ENCODE results near the gene SEC31B. TPM values are rescaled to one million over a fixed set of nuclear protein-coding genes. Genes with fewer than 3 reads are reported as not detected.

SEC31B gene
- total RNA-seq, 6 experiments from 2014 or later = 2.3 to 4.1 (median 2.5) TPM

DNA sequence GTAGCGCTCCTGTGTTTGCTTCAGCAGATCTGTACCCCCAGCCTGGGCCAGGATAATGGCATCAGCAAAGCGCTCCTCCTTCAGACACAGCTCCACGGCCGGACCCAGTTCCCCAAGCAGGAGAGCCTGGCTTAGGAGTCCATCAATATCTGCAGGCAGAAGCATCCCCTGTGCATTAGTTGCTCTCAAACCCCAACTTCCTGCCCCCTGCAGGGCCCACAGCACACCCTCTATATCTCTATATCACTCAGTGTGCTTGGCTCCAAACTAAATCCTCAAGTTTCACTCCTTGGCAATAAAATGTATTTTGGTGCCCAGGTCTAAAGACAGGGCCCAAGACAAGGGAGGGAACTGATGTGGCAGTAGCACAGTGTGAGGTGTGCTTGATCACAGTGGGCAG is 21.6 kb downstream of the SEC31B start:
- Mint-ChIP-seq H3K4me1 (ENCODE audit: low read depth) (peaks cover 19% of the 10 kb centered on the region), H3K4me3 (no peak overlapping the region), H3K27me3 (ENCODE audit: insufficient read depth) (peaks cover 2% of the 10 kb centered on the region), H3K36me3 (ENCODE audit: low read depth) (peaks cover 20% of the 10 kb centered on the region), H3K27ac (no peak overlapping the region), H3K9me3 (no peaks in the 10 kb centered on the region)
- TF ChIP-seq, protein P1, sequence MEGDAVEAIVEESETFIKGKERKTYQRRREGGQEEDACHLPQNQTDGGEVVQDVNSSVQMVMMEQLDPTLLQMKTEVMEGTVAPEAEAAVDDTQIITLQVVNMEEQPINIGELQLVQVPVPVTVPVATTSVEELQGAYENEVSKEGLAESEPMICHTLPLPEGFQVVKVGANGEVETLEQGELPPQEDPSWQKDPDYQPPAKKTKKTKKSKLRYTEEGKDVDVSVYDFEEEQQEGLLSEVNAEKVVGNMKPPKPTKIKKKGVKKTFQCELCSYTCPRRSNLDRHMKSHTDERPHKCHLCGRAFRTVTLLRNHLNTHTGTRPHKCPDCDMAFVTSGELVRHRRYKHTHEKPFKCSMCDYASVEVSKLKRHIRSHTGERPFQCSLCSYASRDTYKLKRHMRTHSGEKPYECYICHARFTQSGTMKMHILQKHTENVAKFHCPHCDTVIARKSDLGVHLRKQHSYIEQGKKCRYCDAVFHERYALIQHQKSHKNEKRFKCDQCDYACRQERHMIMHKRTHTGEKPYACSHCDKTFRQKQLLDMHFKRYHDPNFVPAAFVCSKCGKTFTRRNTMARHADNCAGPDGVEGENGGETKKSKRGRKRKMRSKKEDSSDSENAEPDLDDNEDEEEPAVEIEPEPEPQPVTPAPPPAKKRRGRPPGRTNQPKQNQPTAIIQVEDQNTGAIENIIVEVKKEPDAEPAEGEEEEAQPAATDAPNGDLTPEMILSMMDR (IDR thresholded peaks at IDR 0.05) = no peak
- no peak for DNase-seq

DNA sequence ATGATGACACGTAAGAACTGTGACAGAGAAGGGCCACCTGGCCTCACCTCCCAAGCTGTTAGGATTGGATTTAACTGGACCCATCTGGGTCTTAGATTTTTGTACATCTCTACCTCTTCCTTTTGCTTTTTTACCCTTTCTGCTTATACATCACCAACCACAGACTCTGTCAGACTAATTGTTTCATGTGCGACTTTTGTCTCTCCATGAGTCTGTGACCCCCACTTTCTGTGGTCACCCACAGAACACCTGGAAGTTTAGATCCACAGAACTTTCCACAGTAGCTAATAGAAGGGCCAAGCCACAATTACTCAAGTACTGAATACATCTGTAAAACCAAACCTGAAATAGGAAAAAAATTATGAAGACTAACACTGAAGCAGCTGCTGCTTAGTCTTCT is 23.1 kb downstream of the SEC31B start:
- Mint-ChIP-seq H3K36me3 (ENCODE audit: low read depth) (peaks cover 14% of the 10 kb centered on the region), H3K4me1 (ENCODE audit: low read depth) (peaks cover 6% of the 10 kb centered on the region), H3K27me3 (ENCODE audit: insufficient read depth) (peaks cover 1% of the 10 kb centered on the region), H3K9me3 (no peaks in the 10 kb centered on the region), H3K4me3 (no peak overlapping the region), H3K27ac (no peak overlapping the region)
- DNase-seq = no peak
- TF ChIP-seq, protein P1 (IDR thresholded peaks at IDR 0.05) = no peak

DNA sequence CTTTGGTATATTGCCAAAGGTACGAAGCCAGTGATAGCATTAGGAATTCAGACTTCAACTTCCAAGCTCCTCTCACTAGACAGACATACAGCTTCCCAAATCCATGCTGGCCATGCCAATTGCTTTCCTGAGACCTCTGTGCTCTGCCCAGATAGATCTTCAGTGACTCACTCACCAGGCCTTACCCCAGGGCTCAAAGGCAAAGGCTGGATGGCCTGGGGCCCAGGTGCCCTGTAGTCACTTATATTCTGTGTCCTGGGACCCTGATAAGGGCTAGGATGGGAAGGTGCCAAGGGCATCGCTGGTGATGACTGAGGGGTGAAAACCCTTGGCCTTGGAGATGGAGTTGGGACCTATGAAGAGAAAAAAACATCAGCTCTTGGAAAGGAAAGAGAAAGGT is 29.1 kb downstream of the SEC31B start:
- TF ChIP-seq, protein P1 (IDR thresholded peaks at IDR 0.05) = no peak
- no peak for DNase-seq
- H3K9me3 Mint-ChIP-seq = no peaks in the 10 kb centered on the region
- H3K36me3 Mint-ChIP-seq (ENCODE audit: low read depth) = peaks cover 17% of the 10 kb centered on the region; the same call in 1 of the 2 replicates
- H3K4me1 Mint-ChIP-seq (ENCODE audit: low read depth) = no peaks in the 10 kb centered on the region; the same call in 1 of the 2 replicates
- no peak overlapping the region for H3K27ac Mint-ChIP-seq
- no peaks in the 10 kb centered on the region; the same call in 1 of the 2 replicates for H3K27me3 Mint-ChIP-seq (ENCODE audit: insufficient read depth)
- H3K4me3 Mint-ChIP-seq = no peak overlapping the region

DNA sequence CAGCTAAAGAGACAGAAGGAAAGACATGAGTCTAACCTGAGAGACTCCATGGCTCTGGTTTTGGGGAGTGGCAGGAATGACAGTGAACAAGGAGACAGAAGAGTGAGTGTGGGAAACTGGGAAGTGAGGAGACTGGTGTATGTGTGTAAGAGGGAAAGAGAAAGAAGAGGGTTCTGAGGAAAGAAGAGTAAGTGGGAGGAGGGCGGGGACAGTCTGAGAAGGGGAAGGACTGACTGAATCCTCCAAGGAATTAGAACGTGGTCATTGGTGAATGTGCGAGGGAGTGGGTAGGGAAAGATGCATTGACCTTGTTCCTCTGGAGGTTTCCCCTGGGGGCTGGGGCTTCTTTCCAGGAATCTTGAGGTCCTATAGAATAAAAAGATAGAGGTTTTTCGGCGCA is 30.3 kb downstream of the SEC31B start:
- Mint-ChIP-seq H3K27me3 (ENCODE audit: insufficient read depth) (no peaks in the 10 kb centered on the region; the same call in 1 of the 2 replicates), H3K27ac (no peak overlapping the region), H3K36me3 (ENCODE audit: low read depth) (peaks cover 17% of the 10 kb centered on the region; the same call in 1 of the 2 replicates), H3K4me3 (no peak overlapping the region), H3K9me3 (no peaks in the 10 kb centered on the region), H3K4me1 (ENCODE audit: low read depth) (no peaks in the 10 kb centered on the region; the same call in 1 of the 2 replicates)
- DNase-seq = no peak
- TF ChIP-seq, protein P1 (IDR thresholded peaks at IDR 0.05) = no peak

DNA sequence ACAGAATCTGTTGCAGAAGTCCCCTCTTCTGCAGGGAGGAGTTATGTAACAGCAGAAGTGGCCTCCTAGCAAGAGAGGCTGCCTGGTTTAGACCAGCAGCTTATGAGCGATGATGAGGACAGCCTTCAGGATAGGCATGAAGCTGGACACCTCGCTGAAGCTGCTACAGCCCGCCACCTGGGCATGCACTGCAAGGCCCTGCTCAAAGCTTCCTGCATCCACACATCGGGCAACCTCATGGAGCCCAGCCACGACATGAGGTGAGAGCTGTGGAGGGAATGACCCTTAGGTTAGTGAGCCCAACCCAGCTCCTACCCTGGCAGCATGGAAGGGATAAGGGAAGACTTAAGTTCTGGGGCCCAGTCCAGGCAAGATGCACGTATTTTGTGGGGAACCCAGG is 32.1 kb downstream of the SEC31B start:
- TF ChIP-seq, protein P1 (IDR thresholded peaks at IDR 0.05) = no peak
- H3K4me3 Mint-ChIP-seq = no peak overlapping the region
- no peak overlapping the region for H3K27ac Mint-ChIP-seq
- peaks cover 17% of the 10 kb centered on the region; the same call in 1 of the 2 replicates for H3K36me3 Mint-ChIP-seq (ENCODE audit: low read depth)
- no peaks in the 10 kb centered on the region for H3K9me3 Mint-ChIP-seq
- no peak for DNase-seq
- H3K27me3 Mint-ChIP-seq (ENCODE audit: insufficient read depth) = peaks cover 12% of the 10 kb centered on the region
- no peaks in the 10 kb centered on the region; the same call in 1 of the 2 replicates for H3K4me1 Mint-ChIP-seq (ENCODE audit: low read depth)

Data from HFFc6 (cell line).